ENCODE data around the gene CAMSAP2.
"Not testable (repeated sequence)": the region's sequence is repeated elsewhere in the genome, so short reads cannot be mapped to it uniquely, and the experiment has no call there.

Gene CAMSAP2

GRCh38 chr1:200744143-200744542, 5.5 kb downstream of the CAMSAP2 start:
- no peaks in the 10 kb centered on the region for H3K36me3 ChIP-seq (ENCODE audit: insufficient read depth, low read length)
- H3K79me2 ChIP-seq (ENCODE audit: insufficient read depth, low read length) = no peaks in the 10 kb centered on the region
- no peaks in the 10 kb centered on the region for H4K20me1 ChIP-seq (ENCODE audit: insufficient read depth, low read length, poor library complexity, severe bottlenecking)
- H3K9me3 ChIP-seq (ENCODE audit: insufficient read depth, low read depth, low read length) = no peaks in the 10 kb centered on the region
- no peak overlapping the region for H2AFZ ChIP-seq (ENCODE audit: low read length)
- no peaks in the 10 kb centered on the region for H3K9me2 ChIP-seq (replicated peaks; ENCODE audit: low read depth, low read length)
- H3K9ac ChIP-seq (ENCODE audit: low read depth, low read length, poor library complexity, severe bottlenecking) = no peak overlapping the region
- peak overlapping the region; percentile 4 for H3K4me2 ChIP-seq (ENCODE audit: low read depth, low read length, poor library complexity, severe bottlenecking)
- TF ChIP-seq CTCF (conservative IDR thresholded peaks at IDR 0.05; ENCODE audit: low read length) = no peak
- TF ChIP-seq EZH2phosphoT487 (IDR thresholded peaks at IDR 0.05; ENCODE audit: borderline replicate concordance) = no peak
- H3K4me1 ChIP-seq (ENCODE audit: insufficient read depth, low read length, poor library complexity, severe bottlenecking) = peaks cover 30% of the 10 kb centered on the region
- no peak overlapping the region for H3K4me3 ChIP-seq (ENCODE audit: low read length, poor library complexity, severe bottlenecking)
- no peaks in the 10 kb centered on the region for H3K27me3 ChIP-seq (ENCODE audit: insufficient read depth, low read length, poor library complexity, severe bottlenecking)
- 0 out of 2 replicates have a peak, but pooled peaks cover 3% of the 10 kb centered on the region for H3F3A ChIP-seq (ENCODE audit: low read depth)

- H3K79me2 ChIP-seq (ENCODE audit: insufficient read depth, low read length) = no peaks in the 10 kb centered on the region
- H3K27me3 ChIP-seq (ENCODE audit: insufficient read depth, low read length, poor library complexity, severe bottlenecking) = no peaks in the 10 kb centered on the region
- H2AFZ ChIP-seq (ENCODE audit: low read length) = no peak overlapping the region
- H4K20me1 ChIP-seq (ENCODE audit: insufficient read depth, low read length, poor library complexity, severe bottlenecking) = no peaks in the 10 kb centered on the region
- TF ChIP-seq EZH2phosphoT487 (IDR thresholded peaks at IDR 0.05; ENCODE audit: borderline replicate concordance) (no peak), CTCF (conservative IDR thresholded peaks at IDR 0.05; ENCODE audit: low read length) (no peak)
- H3K9ac ChIP-seq (ENCODE audit: low read depth, low read length, poor library complexity, severe bottlenecking) = no peak overlapping the region
- H3K4me1 ChIP-seq (ENCODE audit: insufficient read depth, low read length, poor library complexity, severe bottlenecking) = peaks cover 7% of the 10 kb centered on the region
- no peak overlapping the region for H3K4me2 ChIP-seq (ENCODE audit: low read depth, low read length, poor library complexity, severe bottlenecking)
- H3K9me3 ChIP-seq (ENCODE audit: insufficient read depth, low read depth, low read length) = no peaks in the 10 kb centered on the region
- H3F3A ChIP-seq (ENCODE audit: low read depth) = no peaks in the 10 kb centered on the region
- no peaks in the 10 kb centered on the region for H3K36me3 ChIP-seq (ENCODE audit: insufficient read depth, low read length)
- H3K4me3 ChIP-seq (ENCODE audit: low read length, poor library complexity, severe bottlenecking) = no peak overlapping the region
- no peaks in the 10 kb centered on the region for H3K9me2 ChIP-seq (replicated peaks; ENCODE audit: low read depth, low read length)
These were observed 10.4 kb downstream of the CAMSAP2 start for GRCh38 chr1:200749090-200749489.

- H2AFZ ChIP-seq (ENCODE audit: low read length); H3K4me2 ChIP-seq (ENCODE audit: low read depth, low read length, poor library complexity, severe bottlenecking); H3K4me1 ChIP-seq (ENCODE audit: insufficient read depth, low read length, poor library complexity, severe bottlenecking); H3K4me3 ChIP-seq (ENCODE audit: low read length, poor library complexity, severe bottlenecking); H3K79me2 ChIP-seq (ENCODE audit: insufficient read depth, low read length); H3K9ac ChIP-seq (ENCODE audit: low read depth, low read length, poor library complexity, severe bottlenecking); H3K9me3 ChIP-seq (ENCODE audit: insufficient read depth, low read depth, low read length); H3F3A ChIP-seq (ENCODE audit: low read depth); H4K20me1 ChIP-seq (ENCODE audit: insufficient read depth, low read length, poor library complexity, severe bottlenecking); H3K36me3 ChIP-seq (ENCODE audit: insufficient read depth, low read length); H3K27me3 ChIP-seq (ENCODE audit: insufficient read depth, low read length, poor library complexity, severe bottlenecking); H3K9me2 ChIP-seq (replicated peaks; ENCODE audit: low read depth, low read length): not testable (repeated sequence)
These were observed 12.1 kb downstream of the CAMSAP2 start for GRCh38 chr1:200750749-200751148.

- H4K20me1 ChIP-seq (ENCODE audit: insufficient read depth, low read length, poor library complexity, severe bottlenecking) = no peaks in the 10 kb centered on the region
These were observed 13.0 kb downstream of the CAMSAP2 start for GRCh38 chr1:200751717-200752116.

More at GRCh38 chr1:200751717-200752116, 13.0 kb downstream of the CAMSAP2 start:
- Histone ChIP-seq H3F3A (ENCODE audit: low read depth) (no peaks in the 10 kb centered on the region), H3K4me3 (ENCODE audit: low read length, poor library complexity, severe bottlenecking) (no peak overlapping the region), H3K4me2 (ENCODE audit: low read depth, low read length, poor library complexity, severe bottlenecking) (no peak overlapping the region), H3K9ac (ENCODE audit: low read depth, low read length, poor library complexity, severe bottlenecking) (no peak overlapping the region), H3K27me3 (ENCODE audit: insufficient read depth, low read length, poor library complexity, severe bottlenecking) (no peaks in the 10 kb centered on the region), H3K4me1 (ENCODE audit: insufficient read depth, low read length, poor library complexity, severe bottlenecking) (no peaks in the 10 kb centered on the region), H3K36me3 (ENCODE audit: insufficient read depth, low read length) (no peaks in the 10 kb centered on the region), H3K79me2 (ENCODE audit: insufficient read depth, low read length) (no peaks in the 10 kb centered on the region), H3K9me3 (ENCODE audit: insufficient read depth, low read depth, low read length) (no peaks in the 10 kb centered on the region), H3K9me2 (replicated peaks; ENCODE audit: low read depth, low read length) (no peaks in the 10 kb centered on the region), H2AFZ (ENCODE audit: low read length) (no peak overlapping the region)
- TF ChIP-seq EZH2phosphoT487 (IDR thresholded peaks at IDR 0.05; ENCODE audit: borderline replicate concordance) (no peak), CTCF (conservative IDR thresholded peaks at IDR 0.05; ENCODE audit: low read length) (no peak)

All from Loucy (cell line).